Measurements from ENCODE around the gene PLEKHH1. TPM values are rescaled to one million over a fixed set of nuclear protein-coding genes. Genes with fewer than 3 reads are reported as not detected.

Gene PLEKHH1
- total and polyA plus RNA-seq, 2 of the 8 experiments (the other 6 are each of a cell fraction or from before 2014, with no cell fraction given): 28.3 to 33.3 TPM

DNA sequence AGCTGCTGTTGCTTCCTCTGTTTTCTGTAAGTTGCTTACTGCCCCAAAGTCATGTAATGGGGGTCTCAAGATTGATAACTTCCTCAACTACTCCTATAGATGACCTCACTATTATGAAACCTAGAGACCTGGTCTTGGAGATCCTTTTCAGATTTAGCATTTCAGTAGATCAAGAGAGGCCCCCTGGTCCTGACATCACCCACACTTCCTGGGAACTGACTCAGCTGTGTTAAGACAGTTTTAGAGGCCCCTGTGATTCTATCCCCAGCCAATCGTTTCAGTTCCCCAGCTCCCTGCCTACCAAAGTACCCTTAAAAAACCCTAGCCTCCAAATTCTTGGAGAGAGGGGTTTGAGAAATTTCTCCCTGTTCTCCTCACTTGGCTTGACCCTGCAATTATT, 77.4 kb downstream of the PLEKHH1 start (continued):
- TF ChIP-seq SAP30 (IDR thresholded peaks at IDR 0.05; ENCODE audit: insufficient read depth, insufficient replicate concordance, low read length) (no peak), RAD21 (IDR thresholded peaks at IDR 0.05 in 1 of 2, conservative IDR thresholded peaks at IDR 0.05 in 1 of 2; ENCODE audit: low read depth in 2 of 2, low read length in 2 of 2) (no peak), ASH2L (IDR thresholded peaks at IDR 0.05; ENCODE audit: low read length) (no peak)
